Psoas muscle (tissue), 8 donors: Measurements from ENCODE around the gene MAGI2. TPM values are rescaled to one million over a fixed set of nuclear protein-coding genes. Genes with fewer than 3 reads are reported as not detected.

Experiments used
- ATAC-seq, 4 donors: fragments of 200-7000 bp; cut with Tn5 transposase; one replicate each; pipeline ENCODE4 v1.9.1; 2020; ENCODE audit warnings: moderate library complexity in 3 of 4, mild to moderate bottlenecking in 2 of 4
- DNase-seq, 2 donors: peaks; one replicate each; pipeline ENCODE4 v3.0.0-alpha.2; 2020
- H3K27ac ChIP-seq: fragments of 200-600 bp; one replicate; pipeline ENCODE4 v1.8.0; 2022
- H3K27me3 ChIP-seq, 3 donors: fragments of 200-600 bp in 1 of 3; one replicate each; pipeline versions ENCODE4 v1.6.1 to v1.8.0; 2013 to 2022; ENCODE audit warnings: low read length in 2 of 3, mild to moderate bottlenecking in 2 of 3, moderate library complexity in 1 of 3; ENCODE audit not compliant: insufficient read depth in 3 of 3
- H3K36me3 ChIP-seq, 2 donors: fragments of 200-600 bp in 1 of 2; one replicate each; pipeline versions ENCODE4 v1.6.1 to v1.8.0; 2013 to 2022; ENCODE audit warnings: low read depth in 1 of 2, mild to moderate bottlenecking in 1 of 2, moderate library complexity in 1 of 2; ENCODE audit not compliant: insufficient read depth in 1 of 2
- H3K4me1 ChIP-seq: fragments of 200-600 bp; one replicate; pipeline ENCODE4 v1.8.0; 2022
- H3K4me3 ChIP-seq: fragments of 200-600 bp; one replicate; pipeline ENCODE4 v1.8.0; 2022; ENCODE audit warnings: mild to moderate bottlenecking
- H3K9me3 ChIP-seq: fragments of 200-600 bp; one replicate; pipeline ENCODE4 v1.8.0; 2022
- WGBS, 3 donors: extraction: QIAGEN DNeasy Blood & Tissue Kit; methylation state at CpG; one replicate each; pipeline versions ENCODE4 v1.1.6 to v1.1.7; 2013; 5-methylcytosine and 5-hydroxymethylcytosine counted together
- intact Hi-C, 2 donors: fragments of 100-400 bp; cut with DNase I; formaldehyde crosslinking; loops; one replicate each; pipeline versions ENCODE4 v1.11.0 to v1.14.2; 2022
- polyA plus RNA-seq, 3 donors: library from polyadenylated mRNA; stranded (reverse); fragments of 200-250 nt; gene quantifications; one replicate each; pipeline ENCODE4 v1.2.3, GENCODE V29; 2013
- total RNA-seq, 4 donors: library from RNA; stranded (reverse); fragmentation: NEBNext Ultra II Directional in 2 of 4; extraction: Animal tissue kit (Norgen Biotek cat#: 25700) in 2 of 4; gene quantifications; one replicate each; pipeline versions ENCODE4 v1.2.1 to v1.2.4, GENCODE V29; 2021 to 2023
- TF ChIP-seq, protein P1 (sequence below): fragments of 200-600 bp; IDR thresholded peaks from one replicate; pipeline ENCODE4 v1.8.0; 2022; ENCODE audit warnings: antibody characterized with exemption
- donor health status: healthy with polysubstance abuse.
- donor health status: DM: no; HTN: no; CAD: no; lungs with moderate emphysema.
- donor health status: Bipolar disorder and iron deficiency.
- donor health status: healthy.
- donor health status: DM: yes; HTN: yes; CAD: no.
- donor health status: DM: no; HTN: no; CAD: no.
- donor health status: DM: no; HTN: no; CAD: no.
- donor health status: DM: yes; HTN: yes; CAD: no.

MAGI2 gene
- total and polyA plus RNA-seq, 7 donors: 0.46 to 2.5 (median 1.4) TPM

- Histone ChIP-seq H3K36me3 (no peaks in the 10 kb centered on the region), H3K4me1 (peaks cover 7% of the 10 kb centered on the region), H3K9me3 (no peaks in the 10 kb centered on the region), H3K4me3 (no peak overlapping the region), H3K27me3 (no peaks in the 10 kb centered on the region), H3K27ac (no peak overlapping the region)
- ATAC-seq (no peak), DNase-seq (no peak)
- 41 to 47% (median 45%) methylated on average over 10 of the region's 10 CpGs for WGBS, 3 donors
- TF ChIP-seq, protein P1, sequence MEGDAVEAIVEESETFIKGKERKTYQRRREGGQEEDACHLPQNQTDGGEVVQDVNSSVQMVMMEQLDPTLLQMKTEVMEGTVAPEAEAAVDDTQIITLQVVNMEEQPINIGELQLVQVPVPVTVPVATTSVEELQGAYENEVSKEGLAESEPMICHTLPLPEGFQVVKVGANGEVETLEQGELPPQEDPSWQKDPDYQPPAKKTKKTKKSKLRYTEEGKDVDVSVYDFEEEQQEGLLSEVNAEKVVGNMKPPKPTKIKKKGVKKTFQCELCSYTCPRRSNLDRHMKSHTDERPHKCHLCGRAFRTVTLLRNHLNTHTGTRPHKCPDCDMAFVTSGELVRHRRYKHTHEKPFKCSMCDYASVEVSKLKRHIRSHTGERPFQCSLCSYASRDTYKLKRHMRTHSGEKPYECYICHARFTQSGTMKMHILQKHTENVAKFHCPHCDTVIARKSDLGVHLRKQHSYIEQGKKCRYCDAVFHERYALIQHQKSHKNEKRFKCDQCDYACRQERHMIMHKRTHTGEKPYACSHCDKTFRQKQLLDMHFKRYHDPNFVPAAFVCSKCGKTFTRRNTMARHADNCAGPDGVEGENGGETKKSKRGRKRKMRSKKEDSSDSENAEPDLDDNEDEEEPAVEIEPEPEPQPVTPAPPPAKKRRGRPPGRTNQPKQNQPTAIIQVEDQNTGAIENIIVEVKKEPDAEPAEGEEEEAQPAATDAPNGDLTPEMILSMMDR: no peak
- intact Hi-C loops: no loop called here
Observed at GRCh38 chr7:78175330-78176100, 1278.0 kb downstream of the MAGI2 start.

- Histone ChIP-seq H3K9me3 (no peaks in the 10 kb centered on the region), H3K4me1 (peaks cover 7% of the 10 kb centered on the region), H3K36me3 (no peaks in the 10 kb centered on the region), H3K4me3 (no peak overlapping the region), H3K27ac (no peak overlapping the region), H3K27me3 (no peaks in the 10 kb centered on the region)
- intact Hi-C loops: no loop called here
- 70 to 85% (median 73%) methylated on average over 5 of the region's 5 CpGs for WGBS, 3 donors
- DNase-seq: no peak
- ATAC-seq: no peak
- TF ChIP-seq, protein P1: no peak
Observed at GRCh38 chr7:78173666-78174065, 1279.8 kb downstream of the MAGI2 start.

DNA sequence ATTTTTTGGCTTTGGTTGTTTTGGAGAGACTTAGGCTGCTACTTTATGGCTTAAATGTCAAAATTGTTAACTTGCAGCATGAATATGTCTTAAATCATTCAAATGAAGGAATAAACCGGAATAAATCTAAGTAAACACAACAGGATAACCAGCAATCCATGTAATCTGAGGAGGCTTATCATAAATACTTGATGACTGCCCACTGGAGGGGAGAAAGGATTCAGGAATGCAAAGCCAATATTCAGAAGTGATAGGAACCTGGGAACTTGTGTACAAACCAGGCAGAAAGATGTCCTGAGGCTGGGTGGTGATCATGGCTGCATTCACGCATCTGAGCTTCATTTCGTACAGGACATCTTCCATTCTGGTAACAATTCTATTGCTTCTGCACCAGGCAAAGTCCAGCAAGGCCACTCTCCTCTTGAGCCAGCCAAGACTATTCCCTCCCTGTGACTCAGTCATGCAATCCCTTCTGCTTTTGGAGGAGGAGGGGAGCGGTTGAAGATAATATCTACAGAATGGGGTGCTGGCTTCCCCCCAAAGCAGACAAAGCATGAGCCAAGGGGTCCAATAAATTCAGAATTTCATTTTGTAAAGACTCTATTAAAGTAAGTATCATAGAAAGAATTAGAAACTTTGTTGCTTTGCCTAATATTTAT, 1280.4 kb downstream of the MAGI2 start:
- no peak for ATAC-seq
- DNase-seq: no peak
- Histone ChIP-seq H3K4me1 (peaks cover 7% of the 10 kb centered on the region), H3K27ac (no peak overlapping the region), H3K9me3 (no peaks in the 10 kb centered on the region), H3K36me3 (no peaks in the 10 kb centered on the region), H3K27me3 (no peaks in the 10 kb centered on the region), H3K4me3 (no peak overlapping the region)
- TF ChIP-seq, protein P1: no peak
- WGBS, 3 donors: 75 to 79% (median 78%) methylated on average over 4 of the region's 4 CpGs
- intact Hi-C loops: no loop called here

DNA sequence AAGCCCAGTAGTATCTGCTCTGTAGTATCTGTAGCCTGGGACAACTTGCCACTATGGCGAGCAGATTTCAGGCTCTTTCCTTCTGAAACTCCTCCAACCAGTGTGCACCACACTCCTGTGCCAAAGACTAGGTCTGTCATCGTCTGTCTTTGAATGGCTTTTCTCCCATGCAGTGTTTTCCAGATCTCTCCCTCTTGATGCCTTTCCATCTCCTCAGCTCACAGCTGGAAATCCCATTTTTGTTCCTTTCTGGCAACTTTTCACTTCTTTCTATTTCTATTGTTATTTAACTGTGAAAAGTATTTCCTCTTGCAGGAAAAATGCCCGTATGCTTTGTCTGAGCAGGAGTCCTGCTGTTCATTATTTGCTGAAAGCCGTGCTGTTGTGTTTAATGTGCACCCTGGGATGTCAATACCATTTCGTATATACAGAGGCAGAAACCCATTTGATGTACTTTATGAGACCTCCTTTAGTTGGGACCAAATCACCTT, 1281.2 kb downstream of the MAGI2 start:
- 41 to 52% (median 51%) methylated on average over 5 of the region's 5 CpGs for WGBS, 3 donors
- ATAC-seq (no peak), DNase-seq (no peak)
- Histone ChIP-seq H3K27me3 (no peaks in the 10 kb centered on the region), H3K9me3 (no peaks in the 10 kb centered on the region), H3K4me3 (no peak overlapping the region), H3K36me3 (no peaks in the 10 kb centered on the region), H3K27ac (no peak overlapping the region), H3K4me1 (peaks cover 7% of the 10 kb centered on the region)
- TF ChIP-seq, protein P1: no peak
- intact Hi-C loops: no loop called here
